ENCODE measurements around the gene MST1.

The MST1 gene

GRCh38 chr3:49717959-49718857, 28.9 kb upstream of the MST1 start:
- peak; percentile 31 for DNase-seq

GRCh38 chr3:49717211-49717958, 28.1 kb upstream of the MST1 start:
- DNase-seq = no peak

- DNase-seq = no peak
Measured at GRCh38 chr3:49716691-49717210, 27.5 kb upstream of the MST1 start.

GRCh38 chr3:49716169-49716568, 26.9 kb upstream of the MST1 start:
- DNase-seq = no peak

GRCh38 chr3:49715611-49716121, 26.4 kb upstream of the MST1 start:
- DNase-seq = no peak

GRCh38 chr3:49714728-49715550, 25.7 kb upstream of the MST1 start:
- no peak for DNase-seq

- no peak for DNase-seq
Measured at GRCh38 chr3:49713336-49714105, 24.2 kb upstream of the MST1 start.

- no peak for DNase-seq
Measured at GRCh38 chr3:49712631-49713317, 23.5 kb upstream of the MST1 start.

- no peak for DNase-seq
Measured at GRCh38 chr3:49712166-49712565, 22.9 kb upstream of the MST1 start.

GRCh38 chr3:49711489-49711888, 22.2 kb upstream of the MST1 start:
- no peak for DNase-seq

GRCh38 chr3:49709852-49710251, 20.6 kb upstream of the MST1 start:
- no peak for DNase-seq

- DNase-seq = no peak
Measured at GRCh38 chr3:49707113-49707480, 17.8 kb upstream of the MST1 start.

- no peak for DNase-seq
Measured at GRCh38 chr3:49706456-49707112, 17.3 kb upstream of the MST1 start.

GRCh38 chr3:49705390-49705960, 16.2 kb upstream of the MST1 start:
- DNase-seq = no peak

GRCh38 chr3:49704629-49705028, 15.4 kb upstream of the MST1 start:
- no peak for DNase-seq

- no peak for DNase-seq
Measured at GRCh38 chr3:49703956-49704355, 14.7 kb upstream of the MST1 start.

- DNase-seq = peak; percentile 28
Measured at GRCh38 chr3:49703443-49703927, 14.2 kb upstream of the MST1 start.

- no peak for DNase-seq
Measured at GRCh38 chr3:49702672-49703071, 13.4 kb upstream of the MST1 start.

- no peak for DNase-seq
Measured at GRCh38 chr3:49701388-49702077, 12.3 kb upstream of the MST1 start.

Measured in NCI-H2029 treated with DMSO at 0.1 percent for 48 hours (cell line).